ENCODE measurements around the gene PTPN6.

The PTPN6 gene

GRCh38 chr12:6941782-6942181 is 9.4 kb upstream of the PTPN6 start:
- DNase-seq (ENCODE audit: low spot score), result no peak

GRCh38 chr12:6942331-6942665 is 8.9 kb upstream of the PTPN6 start:
- no peak for DNase-seq (ENCODE audit: low spot score)

GRCh38 chr12:6943389-6943721 is 7.8 kb upstream of the PTPN6 start:
- peak; percentile 90 for DNase-seq (ENCODE audit: low spot score)

- peak; percentile 81 for DNase-seq (ENCODE audit: low spot score)
These were observed 7.3 kb upstream of the PTPN6 start, which contains the start of the genes C12orf57 and RNU7-1 for GRCh38 chr12:6943722-6944380. C12orf57 (plus strand) TSS chr12:6944022; CDS start chr12:6944122, 100 bp downstream. RNU7-1 (plus strand) TSS chr12:6943816.

- peak; percentile 90 for DNase-seq (ENCODE audit: low spot score)
These were observed 6.6 kb upstream of the PTPN6 start for GRCh38 chr12:6944381-6945186.

GRCh38 chr12:6945613-6946012 is 5.5 kb upstream of the PTPN6 start:
- DNase-seq (ENCODE audit: low spot score), result no peak

GRCh38 chr12:6946033-6946919 is 4.9 kb upstream of the PTPN6 start:
- DNase-seq (ENCODE audit: low spot score), result peak; percentile 58

GRCh38 chr12:6946920-6947374 is 4.2 kb upstream of the PTPN6 start:
- DNase-seq (ENCODE audit: low spot score), result no peak

- DNase-seq (ENCODE audit: low spot score), result no peak
These were observed 3.5 kb upstream of the PTPN6 start for GRCh38 chr12:6947615-6948014.

- peak; percentile 50 for DNase-seq (ENCODE audit: low spot score)
These were observed 2.1 kb upstream of the PTPN6 start for GRCh38 chr12:6948873-6949594.

- DNase-seq (ENCODE audit: low spot score), result peak; percentile 41
These were observed 755 bp upstream of the PTPN6 start for GRCh38 chr12:6950401-6950801.

GRCh38 chr12:6951551-6952120 is 480 bp downstream of the PTPN6 start:
- DNase-seq (ENCODE audit: low spot score), result no peak

- no peak for DNase-seq (ENCODE audit: low spot score)
These were observed 1.1 kb downstream of the PTPN6 start for GRCh38 chr12:6952121-6952862.

- DNase-seq (ENCODE audit: low spot score), result no peak
These were observed 1.8 kb downstream of the PTPN6 start for GRCh38 chr12:6952863-6953441.

- peak; percentile 82 for DNase-seq (ENCODE audit: low spot score)
These were observed 2.5 kb downstream of the PTPN6 start for GRCh38 chr12:6953442-6954315.

- DNase-seq (ENCODE audit: low spot score), result no peak
These were observed 3.4 kb downstream of the PTPN6 start for GRCh38 chr12:6954316-6955107.

- no peak for DNase-seq (ENCODE audit: low spot score)
These were observed 4.2 kb downstream of the PTPN6 start for GRCh38 chr12:6955108-6956020.
